NB4 (cell line): ENCODE measurements around the gene PLP1.

Source experiments
- DNase-seq: peaks from one replicate; pipeline ENCODE4 v3.0.0; 2010; ENCODE audit warnings: low read depth
- H3K4me3 ChIP-seq: one replicate; pipeline ENCODE4 v1.5.1; 2011; ENCODE audit warnings: mild to moderate bottlenecking, low read depth, low read length, moderate library complexity
- MAX ChIP-seq: IDR thresholded peaks from 2 replicates; pipeline ENCODE4 v1.6.1; 2011; ENCODE audit warnings: low read depth, low read length
- MYC ChIP-seq: IDR thresholded peaks from 2 replicates; pipeline ENCODE4 v1.6.1; 2011; ENCODE audit warnings: low read depth, low read length
- POLR2A ChIP-seq: IDR thresholded peaks from 2 replicates; pipeline ENCODE4 v1.6.1; 2011; ENCODE audit warnings: mild to moderate bottlenecking; ENCODE audit not compliant: insufficient read length; ENCODE audit errors: extremely low read depth
- TF ChIP-seq, protein P1 (sequence below): IDR thresholded peaks from one replicate; pipeline ENCODE4 v1.5.1; 2012; ENCODE audit warnings: low read depth, low read length

Gene PLP1

DNA sequence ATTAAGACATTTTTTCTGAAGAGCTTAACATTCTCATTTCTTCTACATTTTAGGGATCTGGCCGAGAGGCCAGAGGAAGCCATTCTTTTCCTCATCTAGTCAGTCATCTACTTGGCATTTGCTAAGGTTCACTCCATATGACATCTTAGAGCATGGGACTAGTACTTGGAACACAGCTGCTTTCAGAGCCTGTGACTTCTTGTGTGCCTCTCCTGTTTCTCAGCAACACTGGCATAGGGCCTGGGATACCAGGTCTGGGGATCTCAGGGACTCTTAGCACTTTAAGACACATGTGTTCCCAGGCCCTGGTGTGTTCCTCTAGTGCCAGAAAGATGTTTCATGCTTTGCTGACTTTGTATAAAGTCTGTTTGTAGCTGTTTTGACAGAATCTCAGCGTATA lies 7.3 kb downstream of the PLP1 start:
- H3K4me3 ChIP-seq, result no peak overlapping the region
- no peak for DNase-seq
- no peak for TF ChIP-seq MYC
- no peak for TF ChIP-seq POLR2A
- TF ChIP-seq, protein P1, sequence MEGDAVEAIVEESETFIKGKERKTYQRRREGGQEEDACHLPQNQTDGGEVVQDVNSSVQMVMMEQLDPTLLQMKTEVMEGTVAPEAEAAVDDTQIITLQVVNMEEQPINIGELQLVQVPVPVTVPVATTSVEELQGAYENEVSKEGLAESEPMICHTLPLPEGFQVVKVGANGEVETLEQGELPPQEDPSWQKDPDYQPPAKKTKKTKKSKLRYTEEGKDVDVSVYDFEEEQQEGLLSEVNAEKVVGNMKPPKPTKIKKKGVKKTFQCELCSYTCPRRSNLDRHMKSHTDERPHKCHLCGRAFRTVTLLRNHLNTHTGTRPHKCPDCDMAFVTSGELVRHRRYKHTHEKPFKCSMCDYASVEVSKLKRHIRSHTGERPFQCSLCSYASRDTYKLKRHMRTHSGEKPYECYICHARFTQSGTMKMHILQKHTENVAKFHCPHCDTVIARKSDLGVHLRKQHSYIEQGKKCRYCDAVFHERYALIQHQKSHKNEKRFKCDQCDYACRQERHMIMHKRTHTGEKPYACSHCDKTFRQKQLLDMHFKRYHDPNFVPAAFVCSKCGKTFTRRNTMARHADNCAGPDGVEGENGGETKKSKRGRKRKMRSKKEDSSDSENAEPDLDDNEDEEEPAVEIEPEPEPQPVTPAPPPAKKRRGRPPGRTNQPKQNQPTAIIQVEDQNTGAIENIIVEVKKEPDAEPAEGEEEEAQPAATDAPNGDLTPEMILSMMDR, result no peak
- TF ChIP-seq MAX, result no peak

- no peak for DNase-seq
- no peak for TF ChIP-seq MAX
- no peak overlapping the region for H3K4me3 ChIP-seq
These were observed 12.4 kb downstream of the PLP1 start for GRCh38 chrX:103789004-103789403.

- H3K4me3 ChIP-seq, result no peak overlapping the region
- no peak for DNase-seq
- no peak for TF ChIP-seq POLR2A
- TF ChIP-seq MAX, result no peak
- TF ChIP-seq MYC, result no peak
- TF ChIP-seq, protein P1, result no peak
These were observed 14.6 kb downstream of the PLP1 start for GRCh38 chrX:103791228-103791627.

GRCh38 chrX:103791826-103792485 lies 15.3 kb downstream of the PLP1 start:
- no peak for TF ChIP-seq POLR2A
- TF ChIP-seq, protein P1, result no peak
- no peak for TF ChIP-seq MYC
- TF ChIP-seq MAX, result no peak
- DNase-seq, result no peak
- H3K4me3 ChIP-seq, result no peak overlapping the region

DNA sequence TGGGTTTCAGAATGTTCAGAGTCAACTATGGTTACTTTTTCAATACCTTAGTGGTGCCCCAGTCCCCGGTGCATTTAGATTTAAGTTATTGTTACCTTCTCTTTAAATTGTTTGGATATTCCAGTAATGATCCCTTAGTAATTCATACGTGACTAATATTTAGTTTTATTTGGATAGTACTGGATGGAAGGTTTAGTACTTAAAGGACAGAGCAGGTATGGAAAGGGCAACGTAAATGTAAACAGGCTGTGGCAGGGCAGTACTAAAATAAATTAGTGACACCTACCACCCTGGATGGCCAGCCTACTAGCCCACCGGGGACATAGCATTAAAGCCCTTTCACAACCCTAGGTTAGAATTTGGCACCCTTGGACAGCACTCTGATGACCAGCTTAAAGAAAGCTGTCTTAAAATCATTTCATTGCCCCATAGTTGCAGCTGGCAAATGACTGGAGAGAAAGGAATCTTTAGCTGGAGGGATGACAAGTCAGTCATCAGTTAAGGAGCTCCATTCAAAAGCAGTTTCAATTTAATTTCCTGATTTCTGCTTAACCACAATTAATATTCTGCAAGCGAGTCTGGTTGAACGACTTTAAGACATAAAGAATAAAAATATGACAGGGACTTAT lies 16.4 kb downstream of the PLP1 start:
- no peak for DNase-seq
- H3K4me3 ChIP-seq, result no peak overlapping the region
- TF ChIP-seq POLR2A, result no peak
- no peak for TF ChIP-seq MYC
- TF ChIP-seq MAX, result no peak
- TF ChIP-seq, protein P1, result no peak

DNA sequence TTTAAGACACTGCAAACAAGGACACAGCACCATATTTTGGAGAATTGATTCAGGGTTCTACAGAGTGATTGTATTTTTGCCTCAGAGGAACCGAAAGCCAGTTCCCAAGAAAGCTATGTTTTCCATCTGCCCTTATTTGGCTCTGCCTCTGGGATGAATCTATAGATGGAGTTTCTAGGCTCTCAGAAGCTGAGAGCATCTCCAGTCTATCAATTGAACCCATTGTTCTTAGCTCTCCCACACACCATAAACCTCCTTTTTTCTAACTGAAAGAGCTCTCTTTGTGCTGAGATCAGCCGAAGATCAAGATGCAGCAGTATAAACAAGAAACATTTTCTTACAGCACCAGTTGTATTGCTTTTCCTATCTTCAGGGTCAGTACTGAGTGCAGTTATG lies 16.9 kb downstream of the PLP1 start:
- no peak for DNase-seq

More for the DNA sequence above, 16.9 kb downstream of the PLP1 start:
- H3K4me3 ChIP-seq, result no peak overlapping the region
- TF ChIP-seq POLR2A (no peak), MYC (no peak), MAX (no peak)
- TF ChIP-seq, protein P1, result no peak
